A172 (cell line): Measurements from ENCODE around the gene SLC25A44. TPM values are rescaled to one million over a fixed set of nuclear protein-coding genes. Genes with fewer than 3 reads are reported as not detected.
"Not testable (repeated sequence)": the region's sequence is repeated elsewhere in the genome, so short reads cannot be mapped to it uniquely, and the experiment has no call there.

Experiments used
- DNase-seq: peaks from one replicate; pipeline ENCODE4 v3.0.0-alpha.2; 2015; ENCODE audit warnings: low spot score
- total RNA-seq: library from RNA; depleted of rRNA; stranded (reverse); fragments of >200 nt; shearing (Covaris generic); gene quantifications from 2 replicates; pipeline ENCODE4 v1.2.3, GENCODE V29; 2014

Gene SLC25A44
- total RNA-seq, 1 experiment from 2014 or later, result 25.2 TPM

GRCh38 chr1:156162430-156163037 lies 31.4 kb upstream of the SLC25A44 start:
- DNase-seq, result no peak

DNA sequence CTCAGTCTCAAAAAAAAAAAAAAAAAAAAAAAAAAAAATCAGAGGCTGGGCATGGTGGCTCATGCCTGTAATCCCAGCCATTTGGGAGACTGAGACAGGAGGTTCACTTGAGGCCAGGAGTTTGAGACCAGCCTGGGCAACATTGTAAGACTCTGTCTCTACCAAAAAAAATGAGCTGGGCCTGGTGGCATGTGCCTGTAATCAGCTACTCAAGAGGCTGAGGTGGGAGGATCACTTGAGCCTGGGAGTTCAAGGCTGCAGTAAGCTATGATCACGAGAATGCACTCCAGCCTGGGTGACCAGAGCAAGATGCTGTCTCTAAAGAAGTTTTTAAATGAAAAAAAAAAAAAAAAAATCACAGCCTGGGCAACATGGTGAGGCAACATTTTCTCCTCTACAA lies 30.2 kb upstream of the SLC25A44 start:
- no peak for DNase-seq

GRCh38 chr1:156164125-156164831 lies 29.6 kb upstream of the SLC25A44 start:
- no peak for DNase-seq

- peak; percentile 67 for DNase-seq
Measured at GRCh38 chr1:156165083-156165482, 28.8 kb upstream of the SLC25A44 start.

GRCh38 chr1:156167536-156167935 lies 26.4 kb upstream of the SLC25A44 start:
- DNase-seq, result no peak

DNA sequence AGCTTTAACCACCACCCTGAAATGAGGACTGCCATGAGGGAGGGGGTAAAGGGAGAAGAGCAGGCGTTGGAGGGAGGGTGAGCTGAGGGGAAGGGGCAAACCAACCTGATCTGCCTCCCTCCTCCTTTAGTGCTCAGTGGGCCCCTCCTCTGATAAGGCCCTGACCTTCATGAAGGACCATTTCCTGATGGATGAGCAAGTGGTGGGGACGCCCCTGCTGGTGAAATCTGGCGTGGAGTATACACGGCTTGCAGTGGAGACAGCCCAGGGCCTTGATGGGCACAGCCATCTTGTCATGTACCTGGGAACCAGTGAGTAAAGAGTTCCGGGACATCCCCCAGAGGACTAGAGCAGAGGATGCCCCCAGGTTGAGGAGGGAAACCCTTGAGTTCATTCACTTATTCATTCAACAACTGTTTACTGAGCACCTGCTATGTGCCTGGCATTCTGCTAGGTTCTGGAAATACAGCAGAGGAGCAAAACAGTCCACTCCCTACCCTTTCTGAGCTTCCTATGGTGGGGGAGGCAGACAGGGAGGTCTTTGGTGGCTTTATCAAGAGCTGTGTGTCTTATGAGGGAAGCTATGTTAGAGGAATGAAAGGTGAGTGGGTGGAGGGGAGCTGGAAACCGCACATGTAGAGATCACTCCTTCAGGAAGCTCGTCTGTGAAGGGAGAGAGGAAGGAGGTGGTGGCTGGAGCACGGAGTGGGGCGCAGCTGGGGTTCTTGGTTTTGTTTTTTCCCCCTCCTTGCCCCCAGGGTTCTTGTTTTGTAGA lies 21.0 kb upstream of the SLC25A44 start:
- no peak for DNase-seq

DNA sequence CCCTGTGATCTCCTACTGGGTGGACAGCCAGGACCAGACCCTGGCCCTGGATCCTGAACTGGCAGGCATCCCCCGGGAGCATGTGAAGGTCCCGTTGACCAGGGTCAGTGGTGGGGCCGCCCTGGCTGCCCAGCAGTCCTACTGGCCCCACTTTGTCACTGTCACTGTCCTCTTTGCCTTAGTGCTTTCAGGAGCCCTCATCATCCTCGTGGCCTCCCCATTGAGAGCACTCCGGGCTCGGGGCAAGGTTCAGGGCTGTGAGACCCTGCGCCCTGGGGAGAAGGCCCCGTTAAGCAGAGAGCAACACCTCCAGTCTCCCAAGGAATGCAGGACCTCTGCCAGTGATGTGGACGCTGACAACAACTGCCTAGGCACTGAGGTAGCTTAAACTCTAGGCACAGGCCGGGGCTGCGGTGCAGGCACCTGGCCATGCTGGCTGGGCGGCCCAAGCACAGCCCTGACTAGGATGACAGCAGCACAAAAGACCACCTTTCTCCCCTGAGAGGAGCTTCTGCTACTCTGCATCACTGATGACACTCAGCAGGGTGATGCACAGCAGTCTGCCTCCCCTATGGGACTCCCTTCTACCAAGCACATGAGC lies 17.2 kb upstream of the SLC25A44 start:
- DNase-seq, result no peak

GRCh38 chr1:156177919-156178654 lies 15.8 kb upstream of the SLC25A44 start:
- DNase-seq, result no peak

- DNase-seq, result no peak
Measured at GRCh38 chr1:156180471-156180870, 13.4 kb upstream of the SLC25A44 start.

GRCh38 chr1:156181391-156181924 lies 12.4 kb upstream of the SLC25A44 start:
- not testable (repeated sequence) for DNase-seq

DNA sequence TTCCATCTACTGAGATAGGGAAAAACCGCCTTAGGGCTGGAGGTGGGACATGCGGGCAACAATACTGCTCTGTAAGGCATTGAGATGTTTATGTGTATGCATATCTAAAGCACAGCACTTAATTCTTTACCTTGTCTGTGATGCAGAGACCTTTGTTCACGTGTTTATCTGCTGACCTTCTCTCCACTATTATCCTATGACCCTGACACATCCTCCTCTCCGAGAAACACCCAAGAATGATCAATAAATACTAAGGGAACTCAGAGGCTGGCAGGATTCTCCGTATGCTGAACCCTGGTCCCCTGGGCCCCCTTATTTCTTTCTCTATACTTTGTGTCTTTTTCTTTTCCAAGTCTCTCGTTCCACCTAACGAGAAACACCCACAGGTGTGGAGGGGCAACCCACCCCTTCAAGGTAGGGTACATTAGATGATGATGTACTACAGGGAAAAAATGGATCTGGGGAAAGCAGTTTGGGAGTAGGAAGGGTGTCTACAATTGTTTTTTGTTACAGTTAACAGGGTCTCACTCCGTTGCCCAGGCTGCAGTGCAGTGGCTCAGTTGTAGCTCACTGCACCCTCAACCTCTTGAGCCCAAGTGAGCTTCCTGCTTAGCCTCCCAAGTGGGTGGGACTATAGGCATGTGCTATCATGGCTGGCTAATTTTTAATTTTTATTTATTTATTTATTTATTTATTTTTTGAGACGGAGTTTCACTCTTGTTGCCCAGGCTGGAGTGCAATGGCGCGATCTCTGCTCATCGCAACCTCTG lies 11.7 kb upstream of the SLC25A44 start:
- DNase-seq, result not testable (repeated sequence)

- not testable (repeated sequence) for DNase-seq
Measured at GRCh38 chr1:156186347-156187177, 7.3 kb upstream of the SLC25A44 start.

DNA sequence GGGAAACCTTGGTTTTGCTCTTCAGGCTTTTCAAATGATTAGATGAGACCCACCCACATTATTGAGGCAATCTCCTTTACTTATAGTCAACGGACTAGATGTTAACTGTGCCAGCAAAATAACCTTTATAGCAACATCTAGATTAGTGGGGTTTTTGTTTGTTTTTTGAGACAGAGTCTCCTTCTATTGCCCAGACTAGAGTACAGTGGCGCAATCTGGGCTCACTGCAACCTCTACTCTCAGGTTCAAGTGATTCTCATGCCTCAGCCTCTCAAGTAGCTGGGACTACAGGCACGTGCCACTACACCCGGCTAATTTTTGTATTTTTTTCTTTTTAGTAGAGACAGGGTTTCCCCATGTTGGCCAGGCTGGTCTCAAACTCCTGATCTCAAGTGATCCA lies 3.6 kb upstream of the SLC25A44 start:
- DNase-seq, result not testable (repeated sequence)

- DNase-seq, result no peak
Measured at GRCh38 chr1:156191292-156191964, 2.5 kb upstream of the SLC25A44 start.

DNA sequence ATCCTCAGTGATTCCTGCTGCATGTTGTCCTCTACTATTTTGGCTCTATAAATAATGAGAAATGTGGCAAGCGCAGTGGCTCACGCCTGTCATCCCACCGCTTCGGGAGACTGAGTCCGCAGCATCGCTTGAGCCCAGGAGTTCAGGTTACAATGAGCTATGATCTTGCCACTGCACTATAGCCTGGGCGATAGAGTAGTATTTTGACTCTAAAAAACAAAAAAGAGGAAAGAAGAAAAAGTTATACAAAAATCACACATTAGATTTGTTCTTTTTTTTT lies 756 bp upstream of the SLC25A44 start:
- no peak for DNase-seq

DNA sequence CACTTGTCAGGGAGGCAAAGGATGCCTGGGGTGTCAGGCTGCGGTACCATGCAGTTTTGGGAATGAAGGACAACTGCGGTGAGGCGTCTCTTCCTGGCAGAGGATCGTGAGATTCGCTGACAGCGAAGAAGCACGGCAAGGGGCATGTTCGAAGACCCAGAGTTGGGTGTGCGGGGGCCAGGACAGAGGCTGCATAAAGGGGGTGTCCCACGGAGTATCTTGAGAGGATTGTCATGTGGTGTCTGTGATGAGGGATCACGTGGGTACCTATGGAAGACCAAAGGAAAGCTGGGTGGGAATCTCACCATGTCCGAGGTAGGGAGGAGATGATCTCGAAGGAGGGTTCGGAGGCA lies 372 bp downstream of the SLC25A44 start:
- DNase-seq, result peak; percentile 42

DNA sequence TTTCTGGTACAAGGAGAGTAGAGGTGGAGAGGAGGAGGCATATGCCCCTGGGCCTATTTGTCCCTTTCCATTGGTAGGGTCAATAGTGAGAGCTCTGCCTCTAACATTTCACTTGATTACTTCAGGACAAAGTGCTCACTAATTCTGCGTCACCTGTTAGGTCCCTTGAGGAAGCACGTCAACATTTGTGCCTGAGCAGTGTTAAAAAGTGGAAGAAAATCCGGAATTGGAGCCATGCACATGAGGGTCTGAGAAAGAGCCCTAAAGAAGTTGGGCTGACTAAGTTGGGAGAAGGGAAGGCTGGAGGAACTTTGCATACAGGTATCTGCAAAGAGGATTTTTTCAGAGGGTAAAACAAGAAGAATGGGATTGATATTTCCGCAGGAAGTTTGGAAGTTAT lies 1.9 kb downstream of the SLC25A44 start:
- no peak for DNase-seq

- no peak for DNase-seq
Measured at GRCh38 chr1:156196445-156196844, 2.5 kb downstream of the SLC25A44 start.

GRCh38 chr1:156198831-156199349 lies 5.0 kb downstream of the SLC25A44 start:
- no peak for DNase-seq
